ENCODE data around the gene IPO11.
"Not testable (repeated sequence)": the region's sequence is repeated elsewhere in the genome, so short reads cannot be mapped to it uniquely, and the experiment has no call there.

Gene IPO11

GRCh38 chr5:62596691-62597090 is 184.1 kb downstream of the IPO11 start:
- DNase-seq (ENCODE audit: low read depth in 2 of 2): no peak

GRCh38 chr5:62597314-62597713 is 184.8 kb downstream of the IPO11 start:
- DNase-seq (ENCODE audit: low read depth in 2 of 2): no peak

GRCh38 chr5:62600560-62601252 is 188.1 kb downstream of the IPO11 start:
- no peak for DNase-seq (ENCODE audit: low read depth in 2 of 2)

- no peak for DNase-seq (ENCODE audit: low read depth in 2 of 2)
These were observed 191.4 kb downstream of the IPO11 start for GRCh38 chr5:62603934-62604333.

DNA sequence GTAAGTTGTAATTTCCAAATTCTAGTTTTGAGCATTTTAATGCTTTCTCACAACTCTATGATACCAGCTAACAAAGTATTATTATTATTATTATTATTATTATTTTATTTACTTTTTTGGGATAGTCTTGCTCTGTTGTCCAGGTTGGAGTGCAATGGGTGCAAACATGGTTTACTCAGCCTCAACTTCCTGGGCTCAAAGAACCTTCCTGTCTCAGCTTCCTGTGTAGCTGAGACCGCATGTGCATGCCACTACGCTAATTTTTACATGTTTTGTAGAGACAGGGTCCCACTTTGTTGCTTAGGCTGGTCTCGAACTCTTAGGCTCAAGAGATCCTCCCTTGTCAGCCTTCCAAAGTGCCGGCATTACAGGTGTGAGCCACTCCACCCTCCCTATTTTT is 193.1 kb downstream of the IPO11 start:
- no peak for DNase-seq (ENCODE audit: low read depth in 2 of 2)

DNA sequence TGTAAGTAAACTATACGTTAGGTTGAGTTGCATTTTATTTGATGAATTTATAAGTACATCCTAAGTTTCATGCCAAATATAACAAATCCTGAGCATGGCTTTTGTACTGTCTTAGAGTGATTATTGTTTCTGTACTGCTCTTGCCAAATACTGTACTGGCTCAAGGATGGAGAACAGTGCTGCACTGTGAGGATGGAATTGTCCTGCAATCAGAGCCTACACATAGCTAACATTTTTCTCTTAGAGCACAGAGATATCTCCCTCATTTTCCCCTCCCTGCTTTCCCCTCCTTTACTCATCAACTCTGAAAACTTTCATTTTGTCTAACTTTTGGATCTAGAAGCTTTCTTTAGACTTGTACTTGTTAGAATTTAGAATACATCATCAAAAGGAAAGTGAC is 194.3 kb downstream of the IPO11 start:
- no peak for DNase-seq (ENCODE audit: low read depth in 2 of 2)

- DNase-seq (ENCODE audit: low read depth in 2 of 2): no peak
These were observed 195.1 kb downstream of the IPO11 start for GRCh38 chr5:62607615-62608014.

DNA sequence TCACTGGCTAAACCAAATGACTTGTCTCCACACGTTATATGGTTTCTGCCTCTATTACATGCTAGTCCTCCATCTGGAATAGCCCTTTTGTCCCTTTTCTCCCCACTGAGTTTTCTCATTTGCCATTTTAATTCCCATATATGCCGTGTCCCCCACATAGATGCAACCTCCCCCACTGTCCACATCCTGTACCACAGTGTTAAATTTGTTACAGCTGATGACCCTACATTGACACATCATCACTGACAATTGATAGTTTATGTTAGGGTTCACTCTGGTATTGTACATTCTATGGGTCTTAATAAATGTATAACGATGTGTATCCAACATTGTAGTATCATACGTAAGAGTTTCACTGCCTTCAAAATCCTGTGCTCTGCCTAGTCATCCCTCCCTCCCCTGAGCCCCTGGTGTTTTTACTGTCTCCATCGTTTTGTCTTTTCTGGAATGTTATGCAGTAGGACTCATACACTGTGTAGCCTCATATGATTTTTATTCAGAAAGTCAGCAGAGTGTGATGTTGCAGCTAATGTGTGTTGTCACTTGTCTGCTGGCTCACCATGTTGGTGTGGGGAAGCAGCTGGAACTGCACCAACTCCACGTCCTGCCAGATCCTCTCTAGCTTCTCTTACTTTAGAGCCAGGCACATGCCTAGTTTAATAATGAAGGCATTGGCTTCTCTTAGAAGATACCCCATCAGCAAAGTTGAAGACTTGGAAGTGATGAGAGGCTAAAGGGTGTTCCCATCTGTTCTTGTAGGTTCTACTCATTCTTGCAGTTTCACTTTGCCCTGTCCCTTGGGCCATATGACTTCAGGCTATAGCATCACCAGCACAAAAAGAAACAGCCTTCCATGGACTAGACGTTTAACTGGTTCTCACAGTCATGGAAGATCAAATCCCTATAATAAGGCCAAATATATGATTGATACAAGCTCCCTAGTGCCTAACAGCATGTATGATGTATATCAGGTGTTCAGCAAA is 196.3 kb downstream of the IPO11 start:
- no peak for DNase-seq (ENCODE audit: low read depth in 2 of 2)

GRCh38 chr5:62614355-62614754 is 201.8 kb downstream of the IPO11 start:
- DNase-seq (ENCODE audit: low read depth in 2 of 2): no peak

DNA sequence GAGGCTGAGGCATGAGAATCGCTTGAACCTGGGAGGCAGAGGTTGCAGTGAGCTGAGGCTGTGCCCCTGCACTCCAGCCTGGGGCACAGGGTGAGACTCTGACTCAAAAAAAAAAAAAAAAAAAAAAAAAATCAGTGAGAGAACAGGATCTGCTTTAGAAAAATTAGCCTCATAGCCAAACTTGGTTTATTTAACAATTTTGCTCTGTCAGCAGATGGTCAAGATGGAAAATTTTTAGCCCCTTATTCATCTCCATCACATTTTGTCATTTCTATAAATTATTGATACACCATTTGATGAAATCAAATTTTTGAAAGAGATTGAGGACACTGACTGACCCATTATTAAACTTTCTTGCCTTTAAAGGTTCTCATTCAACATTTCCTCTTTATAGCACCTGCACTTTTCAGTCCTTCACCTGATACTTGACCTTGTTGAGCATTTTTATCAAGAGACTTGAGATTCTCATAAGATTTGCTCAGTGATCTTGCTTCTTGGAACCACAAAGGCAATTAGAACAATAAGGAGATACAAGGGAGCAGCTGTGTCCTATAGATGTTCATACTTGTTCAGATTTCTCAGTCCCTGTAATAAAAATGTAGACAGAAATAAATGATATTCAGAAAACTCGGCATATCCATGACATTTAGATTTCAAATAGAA is 204.2 kb downstream of the IPO11 start:
- DNase-seq (ENCODE audit: low read depth in 2 of 2): no peak

GRCh38 chr5:62617943-62618342 is 205.4 kb downstream of the IPO11 start:
- no peak for DNase-seq (ENCODE audit: low read depth in 2 of 2)

DNA sequence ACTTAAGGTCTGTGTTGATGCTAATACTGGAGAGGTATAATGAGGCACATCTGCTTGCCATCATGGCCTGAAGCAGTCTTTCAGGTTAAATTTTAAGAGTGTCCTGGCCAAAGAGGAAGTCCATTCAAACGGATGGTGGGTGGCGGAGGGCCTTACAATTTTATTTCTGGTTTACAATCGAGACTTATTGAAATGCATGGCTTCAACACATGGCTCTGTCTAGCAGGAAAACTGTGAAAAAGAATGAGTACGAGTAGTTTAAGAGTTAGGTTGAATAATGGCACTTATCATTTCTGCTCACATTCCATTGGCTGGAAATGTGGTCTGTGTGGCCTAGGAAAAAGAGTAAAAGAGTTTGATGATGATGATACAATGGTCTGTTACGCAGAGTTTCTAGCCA is 208.2 kb downstream of the IPO11 start:
- no peak for DNase-seq (ENCODE audit: low read depth in 2 of 2)

GRCh38 chr5:62621280-62621679 is 208.7 kb downstream of the IPO11 start:
- DNase-seq (ENCODE audit: low read depth in 2 of 2): no peak

DNA sequence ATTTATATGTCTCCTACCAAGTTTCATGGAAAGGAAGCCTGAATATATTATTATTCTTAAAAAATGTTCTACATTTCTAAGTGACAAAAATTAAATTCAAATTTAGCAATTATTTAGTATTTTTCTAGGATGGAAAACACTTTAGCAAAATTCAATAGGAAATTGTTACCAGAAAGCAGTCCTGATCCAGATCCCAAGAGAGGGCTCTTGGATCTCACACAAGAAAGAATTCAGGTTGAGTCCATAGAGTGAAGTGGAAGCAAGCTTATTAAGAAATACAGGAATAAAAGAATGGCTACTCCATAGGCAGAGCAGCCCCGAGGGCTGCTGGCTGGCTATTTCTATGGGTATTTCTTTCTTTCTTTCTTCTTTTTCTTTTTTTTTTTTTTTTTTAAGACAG is 210.7 kb downstream of the IPO11 start:
- no peak for DNase-seq (ENCODE audit: low read depth in 2 of 2)

GRCh38 chr5:62624436-62624835 is 211.9 kb downstream of the IPO11 start:
- DNase-seq (ENCODE audit: low read depth in 2 of 2): not testable (repeated sequence)

DNA sequence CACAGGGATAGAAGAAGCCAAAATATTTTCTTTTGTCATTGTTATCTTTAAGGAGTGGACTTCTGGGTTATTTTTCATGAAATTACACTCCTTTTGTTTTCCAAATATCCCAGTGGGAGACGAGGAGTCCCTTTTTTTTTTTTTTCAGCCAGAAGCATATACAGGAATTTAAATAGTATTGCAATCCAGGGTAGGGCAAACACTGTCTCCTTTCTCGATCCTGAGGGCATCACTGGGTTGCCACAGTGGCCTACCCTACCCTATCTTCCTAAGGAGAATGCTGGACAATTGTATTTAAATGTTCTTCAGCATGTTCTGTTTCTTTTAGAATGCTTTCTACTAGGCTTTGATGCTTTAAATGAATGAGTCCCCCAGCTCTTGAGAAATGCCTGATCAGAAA is 214.0 kb downstream of the IPO11 start:
- no peak for DNase-seq (ENCODE audit: low read depth in 2 of 2)

DNA sequence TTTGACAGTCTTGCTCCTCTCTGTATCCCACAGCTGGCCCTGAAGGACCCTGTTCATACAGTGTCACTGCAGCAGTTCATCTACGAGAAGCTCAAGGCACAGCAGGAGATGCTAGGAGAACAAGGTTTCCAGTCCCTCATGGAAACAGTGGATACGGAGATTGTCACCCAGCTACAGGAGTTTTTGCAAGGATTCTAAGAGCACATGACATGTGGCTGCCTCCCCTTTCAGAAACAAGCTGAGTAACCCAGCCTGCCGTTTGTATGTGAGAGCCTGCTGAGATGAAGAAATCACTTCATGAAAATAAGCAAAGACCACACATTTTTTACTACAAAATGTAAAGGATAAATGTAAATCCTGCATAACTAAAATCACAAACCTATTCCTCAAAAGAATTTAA is 214.6 kb downstream of the IPO11 start:
- DNase-seq (ENCODE audit: low read depth in 2 of 2): no peak

GRCh38 chr5:62627901-62628300 is 215.3 kb downstream of the IPO11 start:
- DNase-seq (ENCODE audit: low read depth in 2 of 2): no peak

GRCh38 chr5:62631909-62632580 is 219.5 kb downstream of the IPO11 start:
- DNase-seq (ENCODE audit: low read depth in 2 of 2): no peak

- no peak for DNase-seq (ENCODE audit: low read depth in 2 of 2)
These were observed 220.7 kb downstream of the IPO11 start for GRCh38 chr5:62633243-62633642.

DNA sequence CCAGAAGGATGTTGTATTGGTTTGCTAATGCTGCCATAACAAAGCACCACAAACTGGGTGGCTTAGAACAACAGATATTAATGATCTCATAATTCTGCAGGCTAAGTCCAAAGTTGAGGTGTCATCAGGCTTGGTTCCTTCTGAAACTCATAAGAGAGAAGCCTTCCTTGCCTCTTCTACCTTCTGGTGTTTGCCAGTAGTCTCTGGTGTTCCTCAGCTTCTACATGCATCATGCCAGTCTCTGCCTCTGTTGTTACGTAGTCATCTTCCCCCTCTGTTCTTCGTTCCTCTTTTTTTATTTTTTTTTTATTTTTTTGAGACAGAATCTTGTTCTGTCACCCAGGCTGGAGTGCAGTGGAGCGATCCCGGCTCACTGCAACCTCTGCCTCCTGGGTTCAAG is 227.9 kb downstream of the IPO11 start:
- no peak for DNase-seq (ENCODE audit: low read depth in 2 of 2)

DNA sequence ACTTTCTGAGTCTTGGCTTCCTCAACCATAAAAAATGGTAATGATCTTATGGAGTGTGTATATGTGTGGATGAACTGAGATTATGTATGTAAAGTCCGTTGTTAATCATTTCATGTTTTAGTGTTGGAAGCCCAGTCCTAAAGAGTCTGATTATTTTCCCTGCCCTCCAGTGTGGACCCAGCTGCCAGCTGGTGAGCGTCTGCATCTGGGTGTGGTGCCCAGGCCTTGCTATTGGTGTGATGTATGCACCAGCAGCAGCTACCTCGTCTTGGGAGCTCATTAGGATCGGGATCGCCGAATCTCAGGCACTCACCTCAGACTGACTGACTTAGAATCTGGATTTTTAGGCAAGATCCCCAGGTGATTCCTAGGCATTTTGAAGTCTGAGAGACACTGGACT is 229.9 kb downstream of the IPO11 start:
- no peak for DNase-seq (ENCODE audit: low read depth in 2 of 2)
